ENCODE measurements around the gene GAGE10.
"Not testable (repeated sequence)": the region's sequence is repeated elsewhere in the genome, so short reads cannot be mapped to it uniquely, and the experiment has no call there.

The GAGE10 gene

GRCh38 chrX:49344496-49345175, 41.2 kb downstream of the GAGE10 start:
- H3K4me3 ChIP-seq (replicated peaks; ENCODE audit: low read depth, low read length), result not testable (repeated sequence)

GRCh38 chrX:49345402-49345801, 42.0 kb downstream of the GAGE10 start:
- H3K4me3 ChIP-seq (replicated peaks; ENCODE audit: low read depth, low read length), result not testable (repeated sequence)

More at GRCh38 chrX:49344496-49345175, 41.2 kb downstream of the GAGE10 start:
- not testable (repeated sequence) for DNase-seq (ENCODE audit: low read depth)

GRCh38 chrX:49346150-49346549, 42.7 kb downstream of the GAGE10 start:
- not testable (repeated sequence) for H3K4me3 ChIP-seq (replicated peaks; ENCODE audit: low read depth, low read length)
- DNase-seq (ENCODE audit: low read depth), result peak; percentile 1

More at GRCh38 chrX:49345402-49345801, 42.0 kb downstream of the GAGE10 start:
- not testable (repeated sequence) for DNase-seq (ENCODE audit: low read depth)

Data from fibroblast of pulmonary artery (primary cell).